HEK293T (cell line): Measurements from ENCODE around the gene USP50.

Experiments
- BHLHE40 ChIP-seq: fragments of 450-650 bp; IDR thresholded peaks from 2 replicates; pipeline ENCODE4 v1.6.1; 2016; ENCODE audit warnings: mild to moderate bottlenecking, moderate library complexity, borderline replicate concordance
- HDGF ChIP-seq: fragments of 450-650 bp; IDR thresholded peaks from 2 replicates; pipeline ENCODE4 v1.6.1; 2017; ENCODE audit warnings: antibody characterized with exemption, borderline replicate concordance

DNA sequence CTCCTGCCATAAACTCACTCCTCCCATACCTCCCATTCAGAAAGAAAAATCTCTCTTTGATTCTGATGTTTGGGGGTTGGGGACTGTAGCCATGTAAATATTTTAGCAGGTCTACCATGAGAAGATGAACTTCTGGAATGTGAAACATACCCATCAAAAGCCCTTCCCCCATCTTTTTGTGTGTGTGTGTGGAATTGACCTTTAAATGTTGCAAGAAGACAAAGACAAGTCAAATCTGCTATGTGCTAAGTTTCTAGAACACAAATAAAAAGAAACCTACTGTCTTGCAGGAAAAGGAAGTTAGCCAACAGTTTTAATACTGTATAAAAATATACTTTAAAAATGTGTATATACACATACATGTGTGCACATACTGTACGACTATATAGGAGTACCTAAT is 29.7 kb upstream of the USP50 start:
- no peak for TF ChIP-seq HDGF
- TF ChIP-seq BHLHE40: no peak
